ENCODE data around the gene OTUD5. TPM values are rescaled to one million over a fixed set of nuclear protein-coding genes. Genes with fewer than 3 reads are reported as not detected.

Gene OTUD5
- total RNA-seq, 1 experiment from 2014 or later: 31.7 TPM

- DNase-seq (ENCODE audit: low read depth): peak; percentile 74
Observed at GRCh38 chrX:48911412-48912182, 45.8 kb downstream of the OTUD5 start, which contains the start of gene SLC35A2. Gene SLC35A2 (minus strand): TSS chrX:48911646. CDS start chrX:48911636, 10 bp downstream.

DNA sequence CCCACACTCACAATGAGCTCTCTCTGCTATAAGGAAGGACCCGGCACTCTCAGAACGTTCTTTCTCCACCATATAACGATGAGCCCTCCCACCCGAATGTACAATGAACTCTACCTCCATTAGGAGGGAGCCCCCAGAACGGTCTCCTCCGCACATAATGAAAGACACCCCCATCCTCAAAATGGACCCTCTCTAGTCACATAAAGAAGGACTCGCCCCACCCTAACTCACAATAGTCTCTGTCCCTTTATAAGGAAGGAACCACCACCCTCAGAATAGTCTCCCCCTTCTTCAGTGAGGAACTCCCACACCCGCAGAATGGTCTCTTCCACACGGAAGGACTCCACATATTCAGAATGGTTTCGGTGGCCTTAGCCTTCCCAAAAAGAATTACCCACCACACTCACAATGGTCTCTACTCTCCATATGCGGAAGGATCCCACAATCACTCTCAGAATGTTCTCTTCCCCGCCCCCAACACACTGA, 46.4 kb downstream of the OTUD5 start:
- DNase-seq (ENCODE audit: low read depth): no peak

DNA sequence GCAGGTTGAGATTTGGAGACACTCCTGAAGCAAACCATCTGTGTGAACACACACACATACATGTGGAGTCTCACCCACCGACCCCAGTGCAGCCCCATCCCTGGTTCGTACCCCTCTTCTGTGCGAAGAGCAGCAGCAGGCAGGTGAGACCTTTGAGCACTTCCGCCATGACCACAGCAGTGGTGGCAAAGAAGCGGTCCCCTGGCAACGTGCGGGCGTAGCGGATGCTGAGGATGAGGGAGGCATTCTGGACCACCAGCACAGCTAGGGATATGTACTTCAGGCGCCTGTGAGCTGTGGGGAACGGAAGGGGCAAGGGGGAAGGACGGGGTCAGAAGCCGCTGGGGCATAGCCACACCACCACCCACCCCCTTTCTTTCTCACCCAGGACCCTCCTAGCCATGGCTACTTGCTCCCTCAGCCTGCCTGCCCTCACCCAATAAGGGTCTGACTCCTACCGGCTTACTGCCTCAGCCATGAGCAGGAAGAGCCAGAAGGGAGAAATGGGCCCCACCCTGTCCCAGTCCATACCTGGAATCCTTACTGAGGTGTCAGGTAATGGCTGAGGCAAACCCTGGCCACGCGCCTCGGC, 47.6 kb downstream of the OTUD5 start:
- DNase-seq (ENCODE audit: low read depth): no peak

GRCh38 chrX:48908600-48908999, 48.8 kb downstream of the OTUD5 start:
- no peak for DNase-seq (ENCODE audit: low read depth)

DNA sequence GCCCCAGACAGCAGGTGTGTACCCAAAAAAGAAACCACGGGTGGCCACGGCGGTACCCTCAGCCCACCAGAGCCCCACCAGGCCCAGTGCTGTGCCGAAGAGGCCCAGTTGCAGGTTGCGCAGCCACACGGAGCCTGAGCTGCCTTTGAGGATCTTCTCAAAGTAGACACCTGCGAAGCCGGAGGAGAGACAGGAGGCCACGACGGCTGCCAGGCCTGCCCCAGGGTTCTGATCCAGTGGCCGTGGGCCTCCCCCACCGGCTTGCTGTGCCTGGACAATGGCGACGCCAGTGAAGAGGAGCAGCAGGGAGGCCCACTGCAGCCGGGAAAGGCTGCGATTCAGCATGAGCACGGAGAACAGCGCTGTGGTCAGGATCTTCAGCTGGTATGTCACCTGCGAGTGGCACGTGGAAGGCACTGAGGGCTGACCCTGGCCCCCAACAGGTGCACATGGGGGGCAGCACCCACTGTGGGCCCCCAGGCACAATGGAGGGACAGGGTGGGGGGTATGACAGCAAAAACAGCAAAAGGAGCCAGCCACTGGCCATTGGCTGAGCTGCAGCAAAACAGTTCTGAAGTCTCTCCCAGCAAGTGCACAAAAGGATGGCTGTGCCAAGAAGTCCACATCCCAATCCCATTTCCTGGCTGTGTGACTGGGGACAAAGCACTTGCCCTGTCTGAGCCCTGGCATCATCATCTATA, 52.2 kb downstream of the OTUD5 start:
- no peak for DNase-seq (ENCODE audit: low read depth)

- DNase-seq (ENCODE audit: low read depth): no peak
Observed at GRCh38 chrX:48904626-48905025, 52.8 kb downstream of the OTUD5 start.

DNA sequence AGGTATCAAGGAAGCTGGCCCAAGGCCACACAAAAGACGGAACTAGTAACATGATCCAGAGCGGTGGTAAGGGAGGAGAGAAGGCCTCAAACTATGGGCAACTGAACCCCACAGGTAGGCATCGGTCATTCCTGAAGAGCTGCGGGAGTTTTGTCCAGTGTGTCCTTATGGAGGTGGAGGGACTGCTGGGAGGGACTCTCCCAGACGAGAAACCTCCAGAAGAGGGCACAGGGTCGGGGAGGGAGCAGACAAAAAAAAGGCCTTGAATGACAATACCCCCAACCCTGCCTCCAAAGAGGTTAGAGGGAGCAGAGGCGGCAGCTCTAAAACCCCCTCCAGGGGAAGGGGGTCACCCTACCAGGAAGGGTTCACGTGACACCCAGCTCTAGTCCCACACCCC, 53.2 kb downstream of the OTUD5 start:
- no peak for DNase-seq (ENCODE audit: low read depth)

DNA sequence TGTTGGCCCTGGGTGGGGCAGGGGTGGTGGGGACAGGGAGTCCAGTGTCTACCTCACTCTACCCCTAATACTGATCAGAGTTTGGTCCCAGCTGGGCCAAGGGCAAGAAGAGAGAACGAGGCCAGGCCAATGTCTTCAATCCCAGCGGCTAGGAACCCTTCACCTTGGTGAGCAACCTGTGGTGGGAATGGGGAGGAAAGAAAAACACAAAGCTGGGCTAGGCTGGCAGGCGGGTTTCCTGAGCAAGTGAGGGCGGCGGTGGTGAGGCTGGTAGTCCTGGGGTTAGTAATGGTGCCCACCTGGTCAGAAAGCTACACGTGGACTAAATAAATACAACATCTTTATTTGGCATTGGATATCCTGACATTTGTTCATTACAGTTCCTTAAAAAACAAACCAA, 54.1 kb downstream of the OTUD5 start:
- no peak for DNase-seq (ENCODE audit: low read depth)

GRCh38 chrX:48902776-48903175, 54.6 kb downstream of the OTUD5 start:
- no peak for DNase-seq (ENCODE audit: low read depth)

DNA sequence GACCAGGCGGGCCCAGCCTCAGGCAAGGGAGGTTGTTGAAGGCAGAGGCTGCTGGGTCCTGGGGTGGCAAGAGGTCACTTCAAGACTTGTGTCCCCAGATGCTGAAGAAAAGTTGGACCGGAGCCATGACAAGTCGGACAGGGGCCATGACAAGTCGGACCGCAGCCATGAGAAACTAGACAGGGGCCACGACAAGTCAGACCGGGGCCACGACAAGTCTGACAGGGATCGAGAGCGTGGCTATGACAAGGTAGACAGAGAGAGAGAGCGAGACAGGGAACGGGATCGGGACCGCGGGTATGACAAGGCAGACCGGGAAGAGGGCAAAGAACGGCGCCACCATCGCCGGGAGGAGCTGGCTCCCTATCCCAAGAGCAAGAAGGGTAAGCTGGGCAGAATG, 55.3 kb downstream of the OTUD5 start:
- DNase-seq (ENCODE audit: low read depth): no peak

DNA sequence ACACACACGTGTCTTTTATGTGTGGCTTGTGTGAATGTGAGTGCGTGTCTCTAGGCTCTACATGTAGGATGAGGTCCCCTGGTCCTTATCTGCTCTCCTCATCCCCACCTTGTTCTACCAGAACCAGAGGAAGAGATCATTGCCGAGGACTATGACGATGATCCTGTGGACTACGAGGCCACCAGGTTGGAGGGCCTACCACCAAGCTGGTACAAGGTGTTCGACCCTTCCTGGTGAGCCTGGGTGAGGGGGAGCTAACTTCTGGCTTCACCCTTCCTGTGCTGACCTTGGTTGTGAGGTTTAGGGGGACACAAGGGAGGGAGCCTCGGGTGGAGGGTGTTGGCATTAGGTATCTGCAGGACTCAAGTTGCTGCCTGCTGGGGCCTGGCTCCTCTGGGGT, 56.3 kb downstream of the OTUD5 start:
- DNase-seq (ENCODE audit: low read depth): no peak

GRCh38 chrX:48899078-48899410, 58.4 kb downstream of the OTUD5 start:
- DNase-seq (ENCODE audit: low read depth): no peak

GRCh38 chrX:48897625-48898306, 59.6 kb downstream of the OTUD5 start, which contains the start of the genes PQBP1 and TIMM17B:
Gene PQBP1 (plus strand): TSS chrX:48897930. CDS start chrX:48898510, 580 bp downstream.
Gene TIMM17B (minus strand): TSS chrX:48897768. CDS start chrX:48897749, 19 bp downstream.
- peak; percentile 93 for DNase-seq (ENCODE audit: low read depth)

DNA sequence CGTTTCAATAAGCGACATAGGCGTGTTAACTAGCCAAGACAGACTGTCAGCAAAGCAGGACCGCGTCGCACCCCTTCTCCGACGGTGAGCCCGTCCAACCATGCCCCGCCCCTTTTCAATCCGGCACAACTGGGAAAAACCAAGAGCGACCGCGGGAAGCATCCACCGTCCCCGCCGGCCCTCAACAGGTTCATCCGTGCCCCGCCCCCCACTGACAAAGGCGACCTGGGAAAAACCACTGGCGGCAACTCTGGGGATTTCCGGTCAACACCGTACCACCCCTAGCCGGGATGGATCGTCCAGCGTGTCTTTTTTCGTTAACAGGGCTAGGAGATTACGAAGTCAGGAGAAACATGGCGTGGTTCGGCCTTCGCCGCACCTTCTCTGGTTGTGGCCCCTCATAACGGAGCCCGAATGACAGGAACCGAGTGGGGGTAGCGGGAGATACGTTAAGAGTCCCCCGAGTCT, 60.2 kb downstream of the OTUD5 start:
- peak; percentile 68 for DNase-seq (ENCODE audit: low read depth)

GRCh38 chrX:48896611-48897011, 60.8 kb downstream of the OTUD5 start:
- no peak for DNase-seq (ENCODE audit: low read depth)

DNA sequence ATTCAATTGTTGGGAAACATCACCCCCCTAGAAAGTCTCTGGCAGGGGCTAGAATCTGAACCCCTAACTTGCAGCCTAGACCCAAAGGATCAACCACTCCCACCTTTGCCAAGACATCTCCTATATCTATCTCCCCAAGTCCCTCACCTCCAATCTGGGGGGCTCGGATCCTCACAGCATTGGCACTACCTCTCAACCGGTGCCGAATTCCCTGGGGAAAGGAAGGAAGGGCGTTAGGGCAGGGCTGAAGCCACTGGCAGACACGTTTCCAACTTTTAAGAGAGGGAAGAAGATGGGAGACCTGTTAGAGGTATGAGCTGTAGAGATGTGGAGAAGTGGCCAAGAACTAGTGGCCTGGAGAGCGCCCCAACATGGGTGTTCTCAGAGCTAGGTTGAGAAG, 62.5 kb downstream of the OTUD5 start:
- DNase-seq (ENCODE audit: low read depth): no peak

- no peak for DNase-seq (ENCODE audit: low read depth)
Observed at GRCh38 chrX:48893556-48894348, 63.7 kb downstream of the OTUD5 start.

DNA sequence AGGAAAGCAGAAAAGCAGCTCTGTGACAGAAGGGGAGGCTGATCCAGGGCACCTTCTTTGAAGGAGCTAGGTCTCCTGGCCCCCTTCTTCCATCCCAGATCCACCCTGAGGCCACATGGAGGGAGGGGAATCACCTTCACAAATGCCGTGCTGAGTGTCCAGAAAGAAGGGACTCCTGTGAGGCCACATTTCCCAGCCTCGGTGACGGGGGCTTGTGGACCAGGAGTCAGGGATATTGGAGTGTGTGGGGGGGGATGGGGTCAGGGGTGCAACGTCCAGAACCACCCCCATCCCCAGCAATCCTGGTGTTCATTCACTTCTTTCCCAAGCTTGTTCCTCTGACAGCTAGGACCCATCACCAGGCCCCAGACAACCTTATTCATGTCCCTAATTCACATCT, 64.5 kb downstream of the OTUD5 start:
- DNase-seq (ENCODE audit: low read depth): no peak

DNA sequence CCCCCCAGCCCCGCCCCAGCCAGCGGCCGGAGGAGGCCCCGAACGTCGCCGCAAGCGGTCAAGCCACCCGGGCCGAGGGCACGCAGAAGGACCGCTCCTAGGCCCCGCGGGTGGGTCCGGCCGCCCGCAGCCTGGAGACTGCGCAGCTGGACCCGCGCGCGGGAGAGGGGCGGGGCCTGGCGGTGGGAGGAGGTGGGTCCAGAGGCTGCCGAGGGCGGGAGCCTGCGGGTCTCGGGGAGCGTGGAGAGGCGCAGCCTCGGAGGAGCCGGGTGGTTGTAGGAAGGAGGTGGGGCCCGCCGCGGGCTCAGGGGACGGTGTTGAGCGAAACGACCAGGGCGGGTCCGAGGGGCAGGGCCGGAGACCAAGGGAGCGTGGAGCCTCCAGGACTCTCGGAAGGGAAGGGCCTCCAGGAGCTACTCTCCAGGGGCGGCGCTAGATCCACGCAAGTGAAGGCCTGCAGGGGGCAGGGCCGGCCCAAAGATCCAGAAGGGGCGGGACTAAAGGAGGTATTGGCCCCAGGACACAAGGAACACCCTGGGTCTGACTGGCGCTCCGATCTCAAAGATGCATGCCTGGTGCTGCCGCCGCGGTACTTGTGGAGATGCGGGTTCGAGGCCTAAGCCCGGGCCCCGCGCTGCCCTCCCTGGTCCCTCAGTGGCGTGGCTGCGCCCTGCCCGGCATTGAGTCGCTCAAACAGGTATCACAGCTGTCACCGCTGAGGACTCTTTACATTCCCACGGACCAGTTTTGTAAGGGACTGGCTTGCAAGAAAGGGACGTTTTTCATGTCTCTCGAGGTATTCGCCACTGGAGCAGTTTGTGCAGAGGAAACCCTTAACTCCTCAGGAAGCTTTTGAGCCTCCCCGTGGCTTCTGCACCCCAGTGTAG, 65.8 kb downstream of the OTUD5 start:
- peak; percentile 57 for DNase-seq (ENCODE audit: low read depth)
